Skeletal muscle tissue (tissue), 4 donors: ENCODE data around the gene NR6A1. TPM values are rescaled to one million over a fixed set of nuclear protein-coding genes. Genes with fewer than 3 reads are reported as not detected.

Experiments used
- H3K27ac ChIP-seq: one replicate; pipeline ENCODE4 v1.7.0; 2013; ENCODE audit warnings: mild to moderate bottlenecking, low read depth, low read length, inconsistent platforms
- H3K27me3 ChIP-seq, 3 donors: one replicate each; pipeline ENCODE4 v1.7.0; 2013; ENCODE audit warnings: low read length in 3 of 3; ENCODE audit not compliant: control insufficient read depth in 3 of 3, insufficient read depth in 3 of 3
- H3K36me3 ChIP-seq, 3 donors: one replicate each; pipeline ENCODE4 v1.7.0; 2013; ENCODE audit warnings: low read length in 3 of 3; ENCODE audit not compliant: control insufficient read depth in 3 of 3, insufficient read depth in 3 of 3
- H3K4me1 ChIP-seq, 3 donors: one replicate each; pipeline ENCODE4 v1.7.0; 2013; ENCODE audit warnings: low read length in 3 of 3, mild to moderate bottlenecking in 3 of 3; ENCODE audit not compliant: control insufficient read depth in 3 of 3, insufficient read depth in 3 of 3
- H3K4me3 ChIP-seq, 3 donors: one replicate each; pipeline ENCODE4 v1.7.0; 2013; ENCODE audit warnings: low read length in 3 of 3
- H3K9ac ChIP-seq, 3 donors: one replicate each; pipeline ENCODE4 v1.7.0; 2013; ENCODE audit warnings: low read length in 3 of 3, mild to moderate bottlenecking in 3 of 3, moderate library complexity in 2 of 3, low read depth in 1 of 3
- H3K9me3 ChIP-seq, 3 donors: one replicate each; pipeline ENCODE4 v1.7.0; 2013; ENCODE audit warnings: low read length in 3 of 3; ENCODE audit not compliant: control insufficient read depth in 3 of 3
- total RNA-seq: library from RNA; depleted of rRNA; stranded (reverse); fragments of >200 nt; gene quantifications from one replicate; pipeline ENCODE4 v1.2.3, GENCODE V29; 2014
- donor health status: Osteomylitis.

NR6A1 gene
- total RNA-seq, 1 donor from 2014 or later: 0.52 TPM

DNA sequence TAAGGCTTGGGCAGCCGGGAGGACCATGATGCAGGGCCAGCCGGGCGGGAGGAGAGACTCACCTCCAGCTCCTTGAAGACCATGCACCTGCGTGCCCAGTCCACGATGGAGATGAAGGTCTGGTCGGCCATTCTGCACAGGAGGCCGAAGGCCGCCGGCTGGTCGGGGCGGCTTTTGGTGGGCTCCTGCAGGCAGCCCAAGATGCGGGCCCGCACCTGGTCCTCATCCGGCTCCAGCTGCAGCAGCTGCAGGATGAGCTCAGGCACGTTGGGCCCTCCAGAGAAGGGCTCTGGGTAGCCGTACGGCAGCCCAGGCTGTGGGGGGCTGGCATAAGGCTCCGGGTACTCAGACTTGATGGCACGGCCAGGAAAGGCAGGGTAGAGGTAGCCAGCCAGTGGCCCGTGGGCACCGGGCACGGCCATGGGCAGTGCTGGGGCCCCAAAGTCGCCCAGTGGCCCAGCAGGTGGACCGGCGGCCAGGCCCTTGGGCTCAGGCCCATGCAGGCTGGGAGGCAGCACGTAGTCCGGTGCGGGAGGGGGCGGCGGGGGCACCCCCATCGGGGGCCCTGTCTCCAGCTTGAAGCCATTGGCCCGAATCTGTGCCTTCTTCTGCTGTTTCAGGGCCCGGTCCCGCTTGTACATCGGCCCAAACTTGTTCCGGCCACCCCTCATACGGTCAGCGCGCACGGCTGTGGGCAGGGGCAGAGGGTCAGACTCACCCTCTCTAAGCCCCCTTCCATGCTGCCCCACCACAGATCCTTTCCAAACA lies 270.9 kb downstream of the NR6A1 start:
- Histone ChIP-seq H3K27ac (no peak overlapping the region), H3K9ac (no peak overlapping the region), H3K4me3 (no peak overlapping the region), H3K9me3 (no peaks in the 10 kb centered on the region), H3K27me3 (peaks cover 52 to 83% (median 61%) of the 10 kb centered on the region in 3 donors), H3K4me1 (peaks cover 5 to 7% (median 5%) of the 10 kb centered on the region in 3 donors), H3K36me3 (no peaks in the 10 kb centered on the region)

- Histone ChIP-seq H3K9ac (no peak overlapping the region), H3K4me3 (no peak overlapping the region), H3K27ac (no peak overlapping the region), H3K36me3 (no peaks in the 10 kb centered on the region), H3K4me1 (peaks cover 5 to 7% (median 5%) of the 10 kb centered on the region in 3 donors), H3K9me3 (no peaks in the 10 kb centered on the region), H3K27me3 (peaks cover 47 to 76% (median 55%) of the 10 kb centered on the region in 3 donors)
Observed at GRCh38 chr9:124499216-124499615, 271.9 kb downstream of the NR6A1 start.

GRCh38 chr9:124498499-124499146 lies 272.5 kb downstream of the NR6A1 start:
- Histone ChIP-seq H3K27me3 (peaks cover 41 to 74% (median 49%) of the 10 kb centered on the region in 3 donors), H3K36me3 (no peaks in the 10 kb centered on the region), H3K4me1 (peaks cover under 1 to 2% (median 1%) of the 10 kb centered on the region in 3 donors)

GRCh38 chr9:124498040-124498439 lies 273.1 kb downstream of the NR6A1 start:
- Histone ChIP-seq H3K27ac (no peak overlapping the region), H3K27me3 (peaks cover 37 to 71% (median 43%) of the 10 kb centered on the region in 3 donors), H3K4me1 (peaks cover 0 to under 1% (median 0%) of the 10 kb centered on the region in 3 donors), H3K4me3 (no peak overlapping the region), H3K9me3 (no peaks in the 10 kb centered on the region), H3K36me3 (no peaks in the 10 kb centered on the region), H3K9ac (no peak overlapping the region)

More at GRCh38 chr9:124498499-124499146, 272.5 kb downstream of the NR6A1 start:
- Histone ChIP-seq H3K27ac (no peak overlapping the region), H3K4me3 (no peak overlapping the region), H3K9me3 (no peaks in the 10 kb centered on the region), H3K9ac (no peak overlapping the region)

DNA sequence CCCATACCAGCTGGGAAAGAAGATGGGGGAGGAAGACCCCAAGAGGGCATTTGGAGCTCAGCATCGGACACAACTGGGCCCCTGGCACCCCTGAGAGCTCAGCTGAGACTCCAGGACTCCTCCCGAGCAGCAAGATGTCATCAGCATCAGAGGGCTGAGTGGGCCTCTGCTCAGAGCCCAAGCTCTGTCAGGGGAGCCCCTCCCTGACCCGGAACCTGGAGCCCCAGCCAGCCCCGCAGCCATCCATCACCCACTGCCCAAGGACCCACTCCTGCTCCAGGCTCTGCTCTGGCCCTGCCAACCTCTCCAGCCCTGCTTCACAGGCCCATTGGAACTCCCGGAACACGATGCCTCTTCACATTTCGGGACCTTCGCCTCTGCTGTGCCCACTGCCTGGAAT lies 273.7 kb downstream of the NR6A1 start:
- Histone ChIP-seq H3K27me3 (peaks cover 32 to 69% (median 38%) of the 10 kb centered on the region in 3 donors), H3K4me3 (no peak overlapping the region), H3K27ac (no peak overlapping the region), H3K4me1 (no peaks in the 10 kb centered on the region), H3K36me3 (no peaks in the 10 kb centered on the region), H3K9me3 (no peaks in the 10 kb centered on the region), H3K9ac (no peak overlapping the region)

- no peaks in the 10 kb centered on the region for H3K36me3 ChIP-seq
- H3K9me3 ChIP-seq: no peaks in the 10 kb centered on the region
- H3K4me3 ChIP-seq: no peak overlapping the region
- no peaks in the 10 kb centered on the region for H3K4me1 ChIP-seq
- peaks cover 23 to 66% (median 31%) of the 10 kb centered on the region in 3 donors for H3K27me3 ChIP-seq
- H3K27ac ChIP-seq: no peak overlapping the region
- H3K9ac ChIP-seq: no peak overlapping the region
Observed at GRCh38 chr9:124496463-124496862, 274.6 kb downstream of the NR6A1 start.

DNA sequence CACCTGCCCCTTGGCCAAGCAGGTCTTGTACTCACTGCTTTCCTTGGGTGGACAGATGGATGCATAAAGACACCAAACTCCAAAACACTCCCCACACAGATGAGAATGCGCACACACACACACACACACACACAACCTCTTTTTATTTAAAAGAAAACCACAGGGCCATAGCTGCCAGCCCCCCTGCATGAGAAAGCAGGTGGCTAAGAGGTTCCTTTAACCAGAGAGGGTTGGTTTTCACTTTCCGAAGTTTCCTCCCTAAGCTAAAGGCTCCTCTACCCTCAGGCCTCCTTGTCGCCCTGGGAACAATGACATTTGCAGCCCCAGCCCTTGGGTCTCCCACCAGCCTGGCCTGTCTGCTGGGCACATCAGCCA lies 275.0 kb downstream of the NR6A1 start:
- no peak overlapping the region for H3K27ac ChIP-seq
- H3K4me3 ChIP-seq: no peak overlapping the region
- H3K9me3 ChIP-seq: no peaks in the 10 kb centered on the region
- no peak overlapping the region for H3K9ac ChIP-seq
- no peaks in the 10 kb centered on the region for H3K36me3 ChIP-seq
- peaks cover 19 to 66% (median 29%) of the 10 kb centered on the region in 3 donors for H3K27me3 ChIP-seq
- H3K4me1 ChIP-seq: no peaks in the 10 kb centered on the region

DNA sequence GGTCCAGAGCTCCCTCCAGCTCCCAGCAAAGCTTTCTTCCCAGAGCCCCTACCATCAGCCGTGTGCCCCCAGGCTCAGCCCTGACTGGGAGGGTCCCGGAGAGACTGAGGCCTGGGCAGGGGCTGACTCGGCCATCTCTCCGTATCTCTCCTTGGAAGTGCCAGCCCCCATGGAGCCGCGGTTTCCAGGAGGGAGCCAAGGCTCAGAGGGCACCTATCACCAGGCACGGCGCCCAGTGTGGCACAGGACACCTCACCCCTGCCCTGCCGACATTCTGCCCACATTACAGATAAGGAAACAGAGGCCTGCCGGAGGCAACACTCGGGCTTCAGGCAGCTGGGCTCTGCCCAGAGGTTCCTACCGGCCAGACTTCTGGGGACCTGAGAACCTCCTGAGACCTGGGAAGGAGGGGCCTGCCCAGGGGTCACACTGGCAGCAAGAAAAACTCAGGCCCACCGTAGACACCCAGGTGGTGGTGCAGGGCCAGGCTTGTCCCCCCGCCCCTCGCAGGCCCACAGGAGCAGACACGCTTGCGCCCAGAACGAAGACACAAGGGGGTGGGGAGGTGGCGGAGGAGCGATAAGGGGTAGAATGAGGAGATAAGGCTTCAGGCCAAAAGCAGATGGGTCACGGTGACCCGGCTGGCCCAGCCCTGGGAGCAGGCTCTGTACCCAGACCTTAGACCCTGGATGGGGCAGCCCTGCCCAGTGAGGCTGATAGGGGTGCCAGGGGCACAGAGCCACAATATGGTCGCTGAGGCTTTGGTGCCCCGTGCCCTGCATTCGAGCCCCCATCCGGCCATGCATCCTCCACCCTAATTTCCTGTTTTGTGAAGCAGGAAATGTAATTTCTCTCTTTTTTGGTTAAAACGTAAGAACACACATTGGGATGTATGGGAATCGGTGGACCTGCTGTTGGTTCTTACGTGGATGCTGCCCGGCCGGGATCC lies 275.7 kb downstream of the NR6A1 start:
- Histone ChIP-seq H3K9ac (no peak overlapping the region), H3K9me3 (no peaks in the 10 kb centered on the region), H3K4me3 (no peak overlapping the region), H3K27ac (no peak overlapping the region), H3K36me3 (no peaks in the 10 kb centered on the region), H3K27me3 (peaks cover 13 to 61% (median 25%) of the 10 kb centered on the region in 3 donors), H3K4me1 (no peaks in the 10 kb centered on the region)

- Histone ChIP-seq H3K36me3 (no peaks in the 10 kb centered on the region), H3K9ac (no peak overlapping the region), H3K4me3 (no peak overlapping the region), H3K4me1 (no peaks in the 10 kb centered on the region), H3K27ac (no peak overlapping the region), H3K9me3 (no peaks in the 10 kb centered on the region), H3K27me3 (peaks cover 6 to 56% (median 25%) of the 10 kb centered on the region in 3 donors)
Observed at GRCh38 chr9:124493794-124494479, 277.2 kb downstream of the NR6A1 start.
